ENCODE results near the gene SERHL2. TPM values are rescaled to one million over a fixed set of nuclear protein-coding genes. Genes with fewer than 3 reads are reported as not detected.

The SERHL2 gene
- total RNA-seq, 1 experiment from 2014 or later = 0.61 TPM

DNA sequence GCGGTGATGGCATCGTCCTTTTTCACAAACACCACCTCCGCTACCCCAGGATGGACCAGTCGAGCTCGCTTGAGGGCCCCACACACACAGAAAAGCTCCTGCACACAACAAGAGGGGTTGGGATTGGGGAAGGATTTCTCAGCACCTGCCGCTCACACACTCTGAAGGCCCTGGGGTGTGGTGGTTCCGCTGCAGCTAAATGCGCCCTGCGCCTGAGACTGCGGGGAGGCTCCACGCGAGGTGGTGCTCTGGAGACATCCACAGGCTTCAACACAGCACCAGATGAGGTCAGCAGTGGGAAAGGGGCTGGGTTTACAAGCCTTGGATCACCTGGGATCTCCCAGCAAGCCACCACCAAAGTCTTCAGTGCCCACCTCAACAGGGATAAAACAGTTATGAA is 38.2 kb downstream of the SERHL2 start:
- Histone ChIP-seq H3K9me3 (no peaks in the 10 kb centered on the region), H3K4me3 (ENCODE audit: low read depth, low read length) (no peak overlapping the region), H3K4me1 (no peaks in the 10 kb centered on the region), H3K27me3 (replicated peaks; ENCODE audit: control insufficient read depth, insufficient read depth, low read length) (no peaks in the 10 kb centered on the region), H3K36me3 (ENCODE audit: control insufficient read depth, insufficient read depth, low read length) (peaks cover 2% of the 10 kb centered on the region; the same call in 1 of the 2 replicates)
- TF ChIP-seq, protein P1, sequence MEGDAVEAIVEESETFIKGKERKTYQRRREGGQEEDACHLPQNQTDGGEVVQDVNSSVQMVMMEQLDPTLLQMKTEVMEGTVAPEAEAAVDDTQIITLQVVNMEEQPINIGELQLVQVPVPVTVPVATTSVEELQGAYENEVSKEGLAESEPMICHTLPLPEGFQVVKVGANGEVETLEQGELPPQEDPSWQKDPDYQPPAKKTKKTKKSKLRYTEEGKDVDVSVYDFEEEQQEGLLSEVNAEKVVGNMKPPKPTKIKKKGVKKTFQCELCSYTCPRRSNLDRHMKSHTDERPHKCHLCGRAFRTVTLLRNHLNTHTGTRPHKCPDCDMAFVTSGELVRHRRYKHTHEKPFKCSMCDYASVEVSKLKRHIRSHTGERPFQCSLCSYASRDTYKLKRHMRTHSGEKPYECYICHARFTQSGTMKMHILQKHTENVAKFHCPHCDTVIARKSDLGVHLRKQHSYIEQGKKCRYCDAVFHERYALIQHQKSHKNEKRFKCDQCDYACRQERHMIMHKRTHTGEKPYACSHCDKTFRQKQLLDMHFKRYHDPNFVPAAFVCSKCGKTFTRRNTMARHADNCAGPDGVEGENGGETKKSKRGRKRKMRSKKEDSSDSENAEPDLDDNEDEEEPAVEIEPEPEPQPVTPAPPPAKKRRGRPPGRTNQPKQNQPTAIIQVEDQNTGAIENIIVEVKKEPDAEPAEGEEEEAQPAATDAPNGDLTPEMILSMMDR (IDR thresholded peaks at IDR 0.05; ENCODE audit: insufficient read depth in 1 of 2, low read depth in 1 of 2, low read length in 1 of 2, severe bottlenecking in 1 of 2, unreplicated experiment in 1 of 2) = no peak
- H3K9me3 Mint-ChIP-seq (ENCODE audit: unreplicated experiment) = no peaks in the 10 kb centered on the region
- H3K4me1 Mint-ChIP-seq (ENCODE audit: low read depth, unreplicated experiment) = no peaks in the 10 kb centered on the region
- intact Hi-C loops (cut with micrococcal nuclease; ENCODE audit: unreplicated experiment) = no loop called here
- H3K27ac Mint-ChIP-seq (ENCODE audit: unreplicated experiment) = no peak overlapping the region
- BruUV-seq (replicated peaks) = no TSS peak
- H3K27me3 Mint-ChIP-seq (ENCODE audit: insufficient read depth, unreplicated experiment) = no peaks in the 10 kb centered on the region
- no peak for DNase-seq
- ChIA-PET POLR2A (no interaction called here), CTCF (no interaction called here)
- H3K36me3 Mint-ChIP-seq (ENCODE audit: insufficient read depth, unreplicated experiment) = peaks cover 57% of the 10 kb centered on the region
- H3K4me3 Mint-ChIP-seq (ENCODE audit: unreplicated experiment) = no peak overlapping the region

DNA sequence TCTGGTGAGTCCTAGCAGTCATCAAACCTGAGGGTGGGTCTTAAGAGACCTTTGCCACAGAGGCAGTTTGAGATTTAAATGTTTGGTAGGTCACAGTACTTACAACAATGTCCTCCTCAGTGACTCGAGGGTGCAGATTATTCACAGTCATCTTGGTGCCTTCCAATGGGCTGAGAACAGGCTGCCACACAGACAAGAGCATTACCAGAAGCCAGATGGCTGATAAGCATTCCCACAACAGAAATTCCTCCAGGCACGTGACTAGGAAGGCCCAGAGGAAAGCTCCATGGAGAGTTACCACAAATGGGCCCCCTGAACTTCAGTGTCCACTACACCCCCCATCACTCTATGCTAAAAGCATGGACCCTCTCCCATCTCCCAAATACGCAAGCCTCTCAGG is 41.7 kb downstream of the SERHL2 start:
- TF ChIP-seq, protein P1 (IDR thresholded peaks at IDR 0.05; ENCODE audit: insufficient read depth in 1 of 2, low read depth in 1 of 2, low read length in 1 of 2, severe bottlenecking in 1 of 2, unreplicated experiment in 1 of 2) = no peak
- no peaks in the 10 kb centered on the region for H3K4me1 ChIP-seq
- H3K36me3 ChIP-seq (ENCODE audit: control insufficient read depth, insufficient read depth, low read length) = peaks cover 5% of the 10 kb centered on the region
- H3K27me3 Mint-ChIP-seq (ENCODE audit: insufficient read depth, unreplicated experiment) = no peaks in the 10 kb centered on the region
- CTCF ChIA-PET = no interaction called here
- no peak overlapping the region for H3K4me3 ChIP-seq (ENCODE audit: low read depth, low read length)
- DNase-seq = no peak
- peaks cover 70% of the 10 kb centered on the region for H3K36me3 Mint-ChIP-seq (ENCODE audit: insufficient read depth, unreplicated experiment)
- no peak overlapping the region for H3K27ac Mint-ChIP-seq (ENCODE audit: unreplicated experiment)
- no peaks in the 10 kb centered on the region for H3K4me1 Mint-ChIP-seq (ENCODE audit: low read depth, unreplicated experiment)
- H3K9me3 Mint-ChIP-seq (ENCODE audit: unreplicated experiment) = no peaks in the 10 kb centered on the region
- H3K27me3 ChIP-seq (replicated peaks; ENCODE audit: control insufficient read depth, insufficient read depth, low read length) = no peaks in the 10 kb centered on the region
- H3K4me3 Mint-ChIP-seq (ENCODE audit: unreplicated experiment) = no peak overlapping the region
- intact Hi-C loops (cut with micrococcal nuclease; ENCODE audit: unreplicated experiment) = no loop called here
- POLR2A ChIA-PET = no interaction called here
- no TSS peak for BruUV-seq (replicated peaks)
- no peaks in the 10 kb centered on the region for H3K9me3 ChIP-seq

DNA sequence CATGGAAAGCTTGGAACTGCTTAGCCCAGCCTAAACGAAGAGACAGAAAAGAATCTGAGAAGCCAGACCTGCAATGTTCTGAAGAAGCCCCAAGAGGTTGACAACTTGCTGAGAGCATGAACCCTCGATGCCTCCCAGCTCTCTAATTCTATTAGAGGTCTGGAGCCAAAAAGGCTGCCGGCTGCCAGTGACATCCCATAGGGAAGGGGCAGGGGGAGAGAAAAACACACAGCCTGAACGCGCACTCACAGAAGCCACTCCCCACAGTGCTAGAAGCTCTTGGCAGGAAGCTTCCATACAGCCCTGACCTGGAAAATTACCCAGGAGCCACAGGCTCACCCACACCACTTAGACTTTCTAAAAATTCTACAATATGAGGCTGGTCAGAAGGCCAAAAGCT is 42.6 kb downstream of the SERHL2 start:
- intact Hi-C loops (cut with micrococcal nuclease; ENCODE audit: unreplicated experiment) = no loop called here
- H3K4me1 Mint-ChIP-seq (ENCODE audit: low read depth, unreplicated experiment) = no peaks in the 10 kb centered on the region
- DNase-seq = no peak
- H3K27me3 Mint-ChIP-seq (ENCODE audit: insufficient read depth, unreplicated experiment) = no peaks in the 10 kb centered on the region
- ChIA-PET CTCF (no interaction called here), POLR2A (no interaction called here)
- BruUV-seq (replicated peaks) = no TSS peak
- no peaks in the 10 kb centered on the region for H3K9me3 Mint-ChIP-seq (ENCODE audit: unreplicated experiment)
- Histone ChIP-seq H3K27me3 (replicated peaks; ENCODE audit: control insufficient read depth, insufficient read depth, low read length) (no peaks in the 10 kb centered on the region), H3K36me3 (ENCODE audit: control insufficient read depth, insufficient read depth, low read length) (peaks cover 5% of the 10 kb centered on the region), H3K4me1 (no peaks in the 10 kb centered on the region), H3K9me3 (no peaks in the 10 kb centered on the region), H3K4me3 (ENCODE audit: low read depth, low read length) (no peak overlapping the region)
- H3K4me3 Mint-ChIP-seq (ENCODE audit: unreplicated experiment) = no peak overlapping the region
- no peak overlapping the region for H3K27ac Mint-ChIP-seq (ENCODE audit: unreplicated experiment)
- H3K36me3 Mint-ChIP-seq (ENCODE audit: insufficient read depth, unreplicated experiment) = peaks cover 75% of the 10 kb centered on the region
- TF ChIP-seq, protein P1 (IDR thresholded peaks at IDR 0.05; ENCODE audit: insufficient read depth in 1 of 2, low read depth in 1 of 2, low read length in 1 of 2, severe bottlenecking in 1 of 2, unreplicated experiment in 1 of 2) = no peak
